Raji (cell line): Measurements from ENCODE around the gene ZNF593.
A peak's percentile ranks its signal among the peaks of the same experiment; 100 is the strongest.

Experiments used
- POLR2A ChIP-seq: IDR thresholded peaks from 2 replicates; pipeline ENCODE4 v1.6.1; 2011; ENCODE audit warnings: low read depth, low read length, control low read depth; ENCODE audit not compliant: insufficient read depth

ZNF593 gene

GRCh38 chr1:26169669-26170471 is at the start of gene ZNF593:
TSS of gene ZNF593 (plus strand) at chr1:26169908. CDS start at chr1:26169984, 76 bp downstream.
- TF ChIP-seq POLR2A, result peak; percentile 98

DNA sequence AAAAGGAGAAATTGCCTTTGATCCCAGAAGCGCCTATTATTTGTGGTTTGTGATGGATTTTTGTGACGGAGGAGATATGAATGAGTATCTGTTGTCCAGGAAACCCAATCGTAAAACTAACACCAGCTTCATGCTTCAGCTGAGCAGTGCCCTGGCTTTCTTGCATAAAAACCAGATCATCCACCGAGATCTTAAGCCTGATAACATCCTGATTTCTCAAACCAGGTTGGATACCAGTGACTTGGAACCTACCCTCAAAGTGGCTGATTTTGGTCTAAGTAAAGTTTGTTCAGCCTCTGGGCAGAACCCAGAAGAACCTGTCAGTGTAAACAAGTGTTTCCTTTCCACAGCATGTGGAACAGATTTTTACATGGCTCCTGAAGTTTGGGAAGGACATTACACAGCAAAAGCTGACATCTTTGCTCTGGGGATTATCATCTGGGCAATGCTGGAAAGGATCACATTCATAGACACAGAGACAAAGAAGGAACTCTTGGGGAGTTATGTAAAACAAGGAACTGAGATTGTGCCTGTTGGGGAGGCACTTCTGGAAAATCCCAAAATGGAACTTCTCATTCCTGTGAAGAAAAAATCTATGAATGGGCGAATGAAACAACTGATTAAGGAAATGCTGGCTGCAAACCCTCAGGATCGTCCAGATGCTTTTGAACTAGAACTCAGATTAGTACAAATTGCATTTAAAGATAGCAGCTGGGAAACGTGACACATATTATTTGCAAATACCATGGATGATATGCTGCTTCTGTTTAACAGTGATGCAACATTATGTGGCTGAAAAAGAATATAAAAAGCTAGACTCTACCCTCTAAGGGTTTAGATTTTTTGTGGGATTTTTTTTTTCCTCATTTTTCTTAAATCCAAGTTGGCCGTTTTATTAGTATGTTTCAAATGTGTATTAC is 47.6 kb upstream of the ZNF593 start:
- no peak for TF ChIP-seq POLR2A

- TF ChIP-seq POLR2A, result no peak
Observed at GRCh38 chr1:26122988-26123973, 46.4 kb upstream of the ZNF593 start.

DNA sequence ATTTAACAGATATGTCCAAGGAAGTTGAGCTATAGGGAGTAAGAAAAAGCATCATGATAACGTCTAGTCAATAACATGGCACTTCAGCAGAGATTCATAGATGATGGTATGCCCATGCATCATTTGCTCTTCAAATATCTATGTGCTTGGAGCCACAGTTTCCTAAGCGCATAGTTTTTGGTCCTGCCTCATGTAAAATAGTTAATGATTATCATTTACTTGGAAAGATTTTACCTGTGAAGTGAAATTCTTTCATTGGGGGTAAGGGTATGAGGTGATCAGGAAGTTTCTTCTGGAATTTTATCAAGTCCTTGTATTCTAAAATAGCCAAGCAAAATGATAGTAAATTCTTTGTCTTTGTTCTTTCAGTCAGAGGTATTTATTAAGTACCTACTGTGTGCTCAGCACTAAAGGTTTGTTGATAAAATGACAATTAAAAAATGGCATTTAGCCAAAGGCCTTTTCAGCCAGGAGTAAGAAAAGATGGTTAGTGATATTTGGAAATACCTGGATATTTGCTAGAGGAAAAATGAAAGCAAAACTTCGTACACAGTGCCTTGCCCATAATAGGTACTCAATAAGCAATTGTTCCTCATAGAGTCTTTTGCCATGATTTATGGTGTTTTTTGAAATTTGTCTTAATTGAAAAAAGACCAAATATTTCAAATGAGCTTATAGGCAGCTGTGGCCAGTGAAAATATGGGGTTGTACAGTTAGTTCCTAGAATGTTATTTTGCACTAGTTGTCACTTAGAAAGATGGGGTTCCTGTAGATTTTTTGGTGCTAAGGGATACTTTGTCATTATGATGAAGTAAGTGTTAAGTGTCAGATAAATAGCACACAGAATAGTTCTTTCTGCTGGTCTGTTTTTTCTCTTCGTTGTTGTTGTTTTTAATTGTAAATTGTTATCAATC is 45.0 kb upstream of the ZNF593 start:
- TF ChIP-seq POLR2A, result no peak

GRCh38 chr1:26125382-26125781 is 44.3 kb upstream of the ZNF593 start:
- no peak for TF ChIP-seq POLR2A

GRCh38 chr1:26125946-26126320 is 43.8 kb upstream of the ZNF593 start:
- no peak for TF ChIP-seq POLR2A

DNA sequence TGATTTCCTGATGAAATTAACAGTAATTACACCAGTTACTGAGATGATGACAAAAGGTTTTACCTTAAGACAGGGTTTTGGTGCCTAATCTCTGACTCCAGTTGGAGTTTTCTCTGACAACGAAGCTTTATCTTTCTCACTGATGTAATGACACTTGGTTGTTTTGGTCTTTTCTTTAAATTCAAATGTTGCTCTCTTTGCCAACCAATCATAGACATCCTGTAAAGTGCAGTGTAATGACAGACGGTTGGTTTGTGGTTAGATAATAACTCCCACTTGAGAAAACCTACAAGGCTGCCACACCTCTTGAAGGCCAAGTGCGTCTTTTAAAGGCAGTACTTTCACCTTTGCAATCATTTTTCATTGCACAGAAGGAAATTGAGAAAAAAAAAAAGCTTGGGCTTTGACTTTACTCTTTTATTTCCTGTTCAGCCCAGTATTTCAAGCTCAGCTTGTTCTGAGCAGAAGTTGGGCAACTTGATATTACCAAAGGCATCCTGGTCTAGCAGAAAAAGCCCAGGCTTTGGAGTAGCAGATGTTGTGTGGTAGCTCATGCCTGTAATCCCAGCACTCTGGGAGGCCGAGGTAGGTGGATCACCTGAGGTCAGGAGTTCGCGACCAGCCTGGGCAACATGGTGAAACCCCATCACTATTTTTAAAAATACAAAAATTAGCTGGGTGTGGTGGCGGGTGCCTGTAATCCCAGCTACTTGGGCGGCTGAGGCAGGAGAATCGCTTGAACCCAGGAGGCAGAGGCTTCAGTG is 43.2 kb upstream of the ZNF593 start:
- no peak for TF ChIP-seq POLR2A

DNA sequence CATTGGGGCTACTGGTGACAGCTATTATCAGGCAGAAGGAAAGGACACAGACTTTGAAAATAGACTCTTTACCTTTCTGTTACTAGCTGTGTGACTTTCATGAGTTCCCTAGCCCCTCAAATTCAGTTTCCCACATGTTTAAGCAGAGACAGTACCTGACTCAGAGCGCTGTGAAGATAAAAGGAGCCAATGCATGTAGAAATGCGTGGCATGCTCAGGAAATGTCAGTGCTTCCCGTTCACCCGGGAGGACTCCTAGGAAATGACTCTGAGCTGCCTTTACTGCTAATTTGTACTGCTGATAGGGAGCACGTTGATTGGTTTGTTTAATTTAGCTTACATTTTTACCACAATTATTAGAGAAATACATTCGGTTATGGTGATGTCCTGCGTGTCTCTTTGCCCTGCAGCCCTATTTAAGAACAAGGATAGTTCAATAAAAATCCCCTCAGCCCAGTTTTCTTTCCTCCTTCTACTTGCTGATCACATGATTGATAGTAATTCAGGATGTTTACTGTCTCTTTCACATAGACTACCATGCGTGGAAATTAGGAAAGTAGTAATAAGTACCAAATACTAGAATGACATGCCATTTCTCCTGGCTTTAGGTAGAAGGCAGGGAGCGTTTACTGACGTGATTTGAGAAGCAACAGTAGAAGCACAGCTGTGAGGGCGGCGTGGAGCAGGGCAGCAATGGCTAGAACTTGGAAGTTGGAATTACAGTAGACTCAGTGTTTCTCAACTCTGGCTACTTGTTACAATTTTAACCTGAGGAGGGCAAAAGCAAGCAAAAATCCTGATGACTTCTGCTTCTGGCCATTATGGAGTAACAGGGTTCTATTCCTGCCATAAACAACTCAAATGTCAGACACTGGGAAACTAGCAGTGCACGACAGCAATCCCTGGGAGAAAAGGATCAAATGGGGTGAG is 42.2 kb upstream of the ZNF593 start:
- TF ChIP-seq POLR2A, result no peak

GRCh38 chr1:26129778-26130177 is 39.9 kb upstream of the ZNF593 start:
- no peak for TF ChIP-seq POLR2A

- no peak for TF ChIP-seq POLR2A
Observed at GRCh38 chr1:26130695-26131094, 39.0 kb upstream of the ZNF593 start.

DNA sequence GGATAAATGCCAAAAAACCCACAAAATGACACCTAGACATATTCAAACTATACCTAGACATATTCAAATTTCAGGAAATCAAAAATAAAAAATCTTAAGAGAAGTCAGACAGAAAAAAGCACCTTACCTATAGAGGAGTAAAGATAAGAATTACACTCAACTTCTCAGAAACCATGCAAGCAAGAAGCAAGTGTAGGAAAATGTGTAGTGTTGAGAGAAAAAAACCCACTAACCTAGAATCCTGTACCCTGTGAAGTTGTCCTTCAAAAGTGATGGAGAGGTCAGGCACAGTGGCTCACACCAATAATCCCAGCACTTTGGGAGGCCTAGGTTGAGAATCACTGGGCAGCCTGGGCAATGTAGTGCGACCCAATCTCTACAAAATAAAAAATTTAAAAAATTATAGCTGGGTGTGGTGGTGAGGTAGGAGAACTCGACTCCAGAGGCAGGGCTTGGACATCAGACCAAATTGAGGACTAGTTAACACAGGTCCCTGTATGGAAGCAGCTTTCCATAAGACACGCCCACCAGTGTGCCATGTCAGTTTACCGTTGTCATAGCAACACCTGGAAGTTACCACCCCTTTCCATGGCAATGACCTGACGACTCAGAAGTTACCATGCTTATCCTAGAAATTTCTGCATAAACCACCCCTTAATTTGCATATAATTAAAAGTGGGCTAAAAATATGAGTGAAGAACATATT is 37.4 kb upstream of the ZNF593 start:
- TF ChIP-seq POLR2A, result no peak

DNA sequence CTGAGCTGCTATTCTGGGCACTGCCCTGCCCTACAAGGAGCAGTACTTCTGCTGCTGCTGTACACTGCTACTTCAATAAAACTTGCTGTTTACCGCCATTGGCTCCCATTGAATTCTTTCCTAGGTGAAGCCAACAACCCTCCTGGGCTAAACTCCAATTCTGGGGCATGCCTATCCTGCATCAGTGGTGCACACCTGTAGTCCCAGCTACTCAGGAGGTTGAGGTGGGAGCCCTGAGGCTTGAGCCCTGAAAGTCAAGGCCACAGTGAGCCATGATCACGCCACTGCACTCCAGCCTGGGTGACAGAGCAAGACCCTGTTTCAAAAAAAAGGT is 36.9 kb upstream of the ZNF593 start:
- TF ChIP-seq POLR2A, result no peak

DNA sequence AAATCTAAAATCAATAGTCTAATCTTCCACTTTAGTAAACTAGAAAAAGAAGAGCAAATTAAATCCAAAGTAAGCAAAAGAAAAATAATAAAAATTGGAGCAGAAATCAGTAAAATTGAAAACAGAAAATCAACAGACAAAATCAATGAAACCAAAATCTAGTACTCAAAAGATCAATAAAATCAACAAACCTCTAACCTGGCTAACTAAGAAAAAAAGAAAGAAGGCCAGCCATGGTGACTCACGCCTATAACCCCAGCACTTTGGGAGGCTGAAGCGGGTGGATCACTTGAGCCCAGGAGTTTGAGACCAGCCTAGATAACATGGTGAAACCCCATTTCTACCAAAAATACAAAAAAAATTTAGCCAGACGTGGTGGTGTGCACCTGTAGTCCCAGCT is 35.2 kb upstream of the ZNF593 start:
- TF ChIP-seq POLR2A, result no peak
